ENCODE data around the gene MTX1. TPM values are rescaled to one million over a fixed set of nuclear protein-coding genes. Genes with fewer than 3 reads are reported as not detected.

MTX1 gene
- total RNA-seq, 1 donor from 2014 or later: 23.9 TPM

- Histone ChIP-seq H3K4me1 (peaks cover 7 to 27% of the 10 kb centered on the region in 2 donors), H3K36me3 (peaks cover 8 to 12% of the 10 kb centered on the region in 2 donors), H3K4me3 (peak overlapping the region in 1 of 2 donors; percentile 77), H3K9me3 (no peaks in the 10 kb centered on the region), H3K27me3 (no peaks in the 10 kb centered on the region), H3K27ac (peak overlapping the region; percentile 6 to 100)
- intact Hi-C loops (cut with DNase I): no loop called here
- no peak for TF ChIP-seq CTCF (IDR thresholded peaks at IDR 0.05)
- peak in 1 of 2 donors; percentile 7 for DNase-seq (ENCODE audit: low spot score in 2 of 2)
Observed at GRCh38 chr1:155205969-155206593, 2.4 kb upstream of the MTX1 start.

- H3K9me3 ChIP-seq: no peaks in the 10 kb centered on the region
- H3K36me3 ChIP-seq: peaks cover 5 to 6% of the 10 kb centered on the region in 2 donors
Observed at GRCh38 chr1:155206891-155207805, 1.3 kb upstream of the MTX1 start.

GRCh38 chr1:155207806-155208540, 522 bp upstream of the MTX1 start, which contains the start of gene THBS3:
THBS3 (minus strand) TSS chr1:155207897; CDS start chr1:155207876, 21 bp downstream.
- Histone ChIP-seq H3K4me1 (peaks cover 7 to 27% of the 10 kb centered on the region in 2 donors), H3K9me3 (no peaks in the 10 kb centered on the region), H3K27ac (peak within 1 kb of the TSS; percentile 99 to 100), H3K4me3 (peak within 1 kb of the TSS; percentile 77 to 79), H3K36me3 (peaks cover 5 to 6% of the 10 kb centered on the region in 2 donors), H3K27me3 (no peaks in the 10 kb centered on the region)
- TF ChIP-seq CTCF (IDR thresholded peaks at IDR 0.05): no peak
- intact Hi-C loops (cut with DNase I): loop anchor here (1.0 to 2.0 kb wide), 4 partner anchors 15 to 115 kb away; no protein-coding TSS in a partner anchor
- DNase-seq (ENCODE audit: low spot score in 2 of 2): peak; percentile 8 to 79

More at GRCh38 chr1:155206891-155207805, 1.3 kb upstream of the MTX1 start:
- Histone ChIP-seq H3K4me3 (peak overlapping the region; percentile 77 to 79), H3K27me3 (no peaks in the 10 kb centered on the region), H3K4me1 (peaks cover 7 to 27% of the 10 kb centered on the region in 2 donors), H3K27ac (peak overlapping the region; percentile 99 to 100)
- intact Hi-C loops (cut with DNase I): loop anchor here (1.0 kb wide), 1 partner anchor 37 kb away; no protein-coding TSS in a partner anchor
- DNase-seq (ENCODE audit: low spot score in 2 of 2): peak; percentile 30 to 94
- peak; percentile 69 to 87 (median 85) for TF ChIP-seq CTCF (IDR thresholded peaks at IDR 0.05)

GRCh38 chr1:155209312-155209721, 822 bp downstream of the MTX1 start:
- H3K9me3 ChIP-seq: no peaks in the 10 kb centered on the region
- H3K4me3 ChIP-seq: peak overlapping the region; percentile 77 to 79
- no peak for DNase-seq (ENCODE audit: low spot score in 2 of 2)
- peaks cover 7 to 27% of the 10 kb centered on the region in 2 donors for H3K4me1 ChIP-seq
- H3K27ac ChIP-seq: peak overlapping the region; percentile 99 to 100
- H3K27me3 ChIP-seq: no peaks in the 10 kb centered on the region
- TF ChIP-seq CTCF (IDR thresholded peaks at IDR 0.05): no peak
- H3K36me3 ChIP-seq: peaks cover 5 to 6% of the 10 kb centered on the region in 2 donors
- intact Hi-C loops (cut with DNase I): loop anchor here (2.0 kb wide), 1 partner anchor 113 kb away; no protein-coding TSS in a partner anchor

Measured in ascending aorta (tissue), 2 donors.